Fibroblast of skin of left biceps (primary cell): ENCODE measurements around the gene FAM53A.

Source experiments
- DNase-seq, 2 experiments: peaks; one replicate each; pipeline ENCODE4 v3.0.0-alpha.2; 2013; ENCODE audit warnings: low read depth in 2 of 2

The FAM53A gene, protein sequence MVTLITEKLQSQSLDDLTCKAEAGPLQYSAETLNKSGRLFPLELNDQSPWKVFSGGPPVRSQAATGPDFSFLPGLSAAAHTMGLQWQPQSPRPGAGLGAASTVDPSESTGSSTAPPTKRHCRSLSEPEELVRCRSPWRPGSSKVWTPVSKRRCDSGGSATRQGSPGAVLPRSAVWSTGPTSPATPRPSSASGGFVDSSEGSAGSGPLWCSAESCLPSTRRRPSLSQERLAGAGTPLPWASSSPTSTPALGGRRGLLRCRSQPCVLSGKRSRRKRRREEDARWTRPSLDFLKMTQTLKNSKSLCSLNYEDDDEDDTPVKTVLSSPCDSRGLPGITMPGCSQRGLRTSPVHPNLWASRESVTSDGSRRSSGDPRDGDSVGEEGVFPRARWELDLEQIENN

DNA sequence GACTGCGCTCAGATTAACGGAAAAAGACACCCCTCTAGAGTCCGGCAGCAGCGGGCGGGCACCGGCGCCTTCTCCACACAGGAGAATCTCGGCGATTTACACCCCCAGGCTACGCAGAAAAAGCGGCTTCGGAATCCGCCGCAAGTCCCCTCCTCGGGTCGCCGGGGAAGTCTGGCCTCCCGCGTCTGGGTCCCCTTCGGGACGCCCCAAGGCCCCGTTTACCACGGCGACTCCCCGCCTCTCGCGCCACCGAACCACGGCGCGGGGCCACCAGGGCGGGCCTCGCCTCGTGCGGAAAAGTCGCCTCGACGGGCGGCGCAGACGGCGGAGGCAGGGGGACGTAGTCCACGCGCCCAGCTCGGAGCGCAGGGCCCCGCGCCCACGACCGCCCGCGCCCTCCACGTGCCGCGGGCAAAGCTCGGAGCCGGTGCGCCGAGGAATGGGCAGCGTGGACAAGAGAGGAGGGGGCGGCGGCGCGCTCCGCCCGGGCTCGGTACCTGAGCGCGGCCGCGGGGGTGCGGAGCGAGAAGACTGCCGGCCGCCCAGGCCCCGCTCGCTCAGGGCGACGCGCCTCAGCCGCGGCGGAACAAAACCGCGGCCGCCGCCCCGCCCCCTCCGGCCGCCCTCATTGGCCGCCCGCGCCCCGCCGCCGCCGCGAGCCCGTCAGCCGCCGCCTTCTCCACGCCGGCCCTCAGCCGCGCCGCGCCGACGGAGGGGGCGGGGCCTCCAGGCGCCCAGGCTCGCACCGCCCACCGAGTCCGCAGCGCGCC lies at the start of gene FAM53A:
Gene FAM53A (minus strand): TSS at position 578 of the 770 bp plus-strand sequence. CDS start 15,572 bp downstream, outside the sequence.
- peak; percentile 66 to 72 for DNase-seq

DNA sequence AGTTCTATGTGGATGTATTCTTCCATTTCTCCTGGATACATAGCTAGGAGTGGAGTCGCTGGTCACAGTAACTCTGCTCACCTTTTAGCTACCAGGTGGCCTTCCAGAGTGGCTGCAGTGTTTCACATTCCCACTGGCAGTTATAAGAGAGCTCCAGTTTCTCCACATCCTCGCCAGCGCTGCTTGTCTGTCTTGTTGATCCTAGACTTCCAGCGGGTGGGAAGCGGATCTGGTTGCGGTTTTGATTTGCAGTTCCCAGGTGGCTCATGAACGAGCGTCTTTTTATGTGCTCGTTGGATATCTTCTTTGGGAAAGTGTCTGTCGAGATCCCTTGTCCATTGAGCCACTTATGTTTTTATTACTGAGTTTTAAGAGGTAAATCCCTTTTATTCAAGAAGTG lies 48.8 kb upstream of the FAM53A start:
- no peak for DNase-seq

DNA sequence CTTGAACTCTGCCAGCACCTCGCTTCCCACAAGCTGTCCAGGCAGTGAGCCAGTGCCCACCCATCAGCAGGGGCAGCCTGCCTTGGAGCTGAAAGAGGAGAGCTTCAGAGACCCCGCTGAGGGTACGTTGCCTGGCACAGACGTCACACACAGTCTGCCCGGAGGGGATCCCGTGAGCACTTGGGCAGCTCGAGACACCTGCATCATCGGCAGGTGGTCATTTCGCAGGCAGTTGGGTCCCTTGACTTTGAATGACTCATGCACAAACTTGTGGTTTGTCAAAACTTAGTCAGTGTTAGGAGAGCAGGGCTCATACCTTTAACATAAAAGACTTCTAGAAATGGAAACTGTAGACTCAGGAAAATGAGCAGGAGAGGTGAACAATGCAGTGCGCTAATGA lies 47.1 kb upstream of the FAM53A start:
- no peak for DNase-seq

DNA sequence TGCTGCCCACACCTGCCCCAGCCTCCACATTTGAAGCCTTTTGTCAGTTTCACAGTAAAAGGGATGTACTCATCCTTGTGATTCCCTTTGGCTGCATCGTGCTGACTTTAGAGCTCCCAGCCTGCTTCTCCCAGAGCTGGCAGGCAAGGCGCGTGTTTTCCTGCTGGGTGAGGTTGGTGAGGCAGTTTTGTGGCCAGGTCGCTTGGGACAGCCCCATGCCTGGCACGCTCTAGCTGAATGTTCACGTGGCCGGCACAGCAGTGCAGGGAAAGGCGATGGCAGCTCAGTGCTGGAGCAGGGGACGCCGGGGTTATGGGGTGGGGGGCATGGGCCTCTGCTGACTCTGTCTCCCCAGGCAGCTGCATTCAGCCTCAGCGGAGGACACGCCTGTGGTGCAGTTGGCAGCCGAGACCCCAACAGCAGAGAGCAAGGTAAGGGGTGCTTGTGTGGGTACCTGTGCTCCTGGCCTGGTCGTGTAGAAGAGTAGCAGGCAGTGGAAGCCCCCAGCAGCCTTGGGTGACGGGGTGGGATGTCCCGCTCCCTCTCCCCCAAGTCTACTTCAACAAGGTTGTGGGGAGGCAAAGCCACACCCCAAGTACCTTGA lies 46.5 kb upstream of the FAM53A start:
- DNase-seq, result no peak

DNA sequence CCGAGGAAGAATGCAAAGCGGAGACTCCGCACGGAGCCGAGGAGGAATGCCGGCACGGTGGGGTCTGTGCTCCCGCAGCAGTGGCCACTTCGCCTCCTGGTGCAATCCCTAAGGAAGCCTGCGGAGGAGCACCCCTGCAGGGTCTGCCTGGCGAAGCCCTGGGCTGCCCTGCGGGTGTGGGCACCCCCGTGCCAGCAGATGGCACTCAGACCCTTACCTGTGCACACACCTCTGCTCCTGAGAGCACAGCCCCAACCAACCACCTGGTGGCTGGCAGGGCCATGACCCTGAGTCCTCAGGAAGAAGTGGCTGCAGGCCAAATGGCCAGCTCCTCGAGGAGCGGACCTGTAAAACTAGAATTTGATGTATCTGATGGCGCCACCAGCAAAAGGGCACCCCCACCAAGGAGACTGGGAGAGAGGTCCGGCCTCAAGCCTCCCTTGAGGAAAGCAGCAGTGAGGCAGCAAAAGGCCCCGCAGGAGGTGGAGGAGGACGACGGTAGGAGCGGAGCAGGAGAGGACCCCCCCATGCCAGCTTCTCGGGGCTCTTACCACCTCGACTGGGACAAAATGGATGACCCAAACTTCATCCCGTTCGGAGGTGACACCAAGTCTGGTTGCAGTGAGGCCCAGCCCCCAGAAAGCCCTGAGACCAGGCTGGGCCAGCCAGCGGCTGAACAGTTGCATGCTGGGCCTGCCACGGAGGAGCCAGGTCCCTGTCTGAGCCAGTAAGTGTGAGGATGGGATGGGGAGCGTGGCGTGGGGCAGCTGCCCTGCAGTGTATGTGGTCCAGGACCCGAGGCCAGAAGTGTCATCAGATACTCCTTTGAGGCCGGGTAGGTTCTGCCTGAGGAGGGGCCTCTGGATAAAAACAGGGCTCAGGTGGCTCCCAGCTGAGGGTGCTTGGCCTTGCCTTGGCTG lies 44.2 kb upstream of the FAM53A start:
- DNase-seq, result no peak

DNA sequence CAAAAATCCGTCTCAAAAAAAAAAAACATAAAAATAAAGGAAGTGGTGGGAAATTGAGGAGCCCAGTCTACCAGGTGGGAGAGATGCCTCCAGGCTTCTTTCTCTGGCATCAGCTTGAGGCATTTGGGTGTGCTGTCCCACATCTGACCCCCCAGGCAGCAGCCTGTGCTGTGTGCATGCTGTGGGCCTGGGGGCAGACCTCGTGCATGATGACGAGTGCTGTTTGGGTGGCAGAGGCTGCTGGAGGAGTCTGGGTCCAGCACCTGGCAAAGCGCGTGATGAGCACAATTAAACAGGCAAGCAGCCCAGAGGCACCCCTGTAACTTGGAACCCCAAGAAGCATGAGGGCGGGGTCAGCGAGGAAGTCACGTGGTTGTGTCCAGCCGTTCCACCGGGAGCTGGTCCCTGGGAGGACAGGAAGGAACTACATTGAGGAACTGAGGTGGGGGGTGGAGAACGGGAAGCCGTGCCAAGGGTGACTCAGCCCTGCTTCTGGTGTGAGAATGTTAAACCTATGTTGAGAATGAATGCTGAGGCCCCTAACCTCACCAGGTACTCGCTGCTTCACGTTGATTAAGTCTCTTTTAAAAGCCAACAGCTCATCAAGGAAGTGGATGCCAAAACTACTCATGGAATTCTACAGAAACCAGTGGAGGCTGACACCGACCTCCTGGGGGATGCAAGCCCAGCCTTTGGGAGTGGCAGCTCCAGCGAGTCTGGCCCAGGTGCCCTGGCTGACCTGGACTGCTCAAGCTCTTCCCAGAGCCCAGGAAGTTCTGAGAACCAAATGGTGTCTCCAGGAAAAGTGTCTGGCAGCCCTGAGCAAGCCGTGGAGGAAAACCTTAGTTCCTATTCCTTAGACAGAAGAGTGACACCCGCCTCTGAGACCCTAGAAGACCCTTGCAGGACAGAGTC lies 43.3 kb upstream of the FAM53A start:
- peak in 1 of 2 experiments; percentile 13 for DNase-seq

DNA sequence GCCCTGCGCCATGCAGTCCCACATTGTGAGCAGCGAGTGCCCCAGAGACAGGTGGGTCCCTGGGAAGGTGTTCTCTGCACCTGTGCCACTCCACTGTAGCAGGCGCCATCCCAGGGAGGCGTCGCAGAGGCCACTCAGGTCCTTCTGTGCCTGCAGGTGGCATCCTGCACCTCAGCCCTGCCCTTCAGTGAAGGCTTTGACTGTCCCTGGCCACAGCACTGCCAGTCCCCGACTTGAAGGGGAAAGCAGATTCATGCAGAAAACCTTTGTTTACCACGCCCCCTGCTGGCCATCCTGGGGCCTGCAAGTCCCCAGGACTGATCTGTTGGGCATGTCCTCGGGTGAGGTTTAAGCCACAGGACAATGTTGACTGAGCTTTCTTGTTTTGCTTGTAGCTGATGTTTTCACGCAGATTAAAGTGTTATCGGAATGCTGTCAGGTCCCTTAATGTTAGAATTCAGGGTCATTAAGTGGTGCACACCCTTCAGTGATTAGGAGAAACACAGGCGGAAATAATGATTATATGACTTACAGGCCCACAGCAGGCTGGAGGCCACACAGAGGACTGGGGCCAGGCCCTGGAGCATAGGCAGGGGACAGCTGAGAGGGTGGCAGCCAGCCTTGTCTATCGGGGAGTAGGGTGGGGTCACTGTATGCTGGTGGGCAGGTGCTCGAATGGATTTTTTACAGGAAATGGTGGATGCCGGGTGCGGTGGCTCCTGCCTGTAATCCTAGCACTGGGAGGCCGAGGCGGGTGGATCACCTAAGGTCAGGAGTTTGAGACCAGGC lies 42.2 kb upstream of the FAM53A start:
- peak; percentile 21 to 45 for DNase-seq

DNA sequence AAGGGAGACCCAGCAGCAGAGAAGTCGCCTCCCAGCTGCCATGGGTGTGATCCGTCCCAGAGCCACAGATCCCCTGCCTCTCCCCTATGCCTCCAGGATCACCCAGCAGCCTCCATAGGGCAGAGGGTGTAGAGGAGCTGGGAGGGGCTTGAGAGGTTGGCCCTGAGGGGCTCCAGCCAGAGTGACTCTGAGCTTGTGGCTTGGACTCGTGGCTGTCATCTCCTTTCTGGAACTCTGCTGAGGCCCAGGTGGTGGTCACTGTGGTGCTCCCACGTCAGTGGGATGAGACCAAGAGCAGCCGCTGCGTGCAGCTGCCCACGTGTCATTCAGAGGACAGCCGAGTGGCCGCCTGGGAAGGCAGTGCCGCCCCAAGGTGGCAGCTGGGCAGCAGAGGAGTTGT lies 41.4 kb upstream of the FAM53A start:
- no peak for DNase-seq

DNA sequence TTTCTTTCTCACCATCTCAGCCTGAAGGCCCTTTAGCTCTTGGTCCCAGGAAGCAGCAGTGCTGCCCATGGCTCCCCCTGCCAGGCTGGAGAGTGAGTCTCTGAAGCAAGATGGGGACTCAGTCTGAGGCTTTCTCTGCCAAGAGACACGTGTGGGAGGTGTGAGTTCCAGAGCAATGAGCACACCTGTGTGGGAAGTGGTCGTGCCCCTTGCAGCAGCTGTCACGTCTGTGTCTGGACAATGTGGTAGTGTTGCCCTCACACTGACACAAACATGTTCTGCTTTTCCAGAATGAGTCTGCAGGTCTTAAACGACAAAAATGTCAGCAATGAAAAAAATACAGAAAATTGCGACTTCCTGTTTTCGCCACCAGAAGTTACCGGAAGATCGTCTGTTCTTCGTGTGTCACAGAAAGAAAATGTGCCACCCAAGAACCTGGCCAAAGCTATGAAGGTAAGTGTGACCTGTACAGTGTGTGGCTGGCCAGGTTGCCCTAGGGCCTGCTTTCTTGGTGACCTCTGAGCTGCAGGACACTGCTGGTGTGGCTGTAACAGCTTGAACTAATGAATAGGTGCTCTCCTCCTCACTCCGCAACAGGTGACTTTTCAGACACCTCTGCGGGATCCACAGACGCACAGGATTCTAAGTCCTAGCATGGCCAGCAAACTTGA lies 39.2 kb upstream of the FAM53A start:
- DNase-seq, result no peak

DNA sequence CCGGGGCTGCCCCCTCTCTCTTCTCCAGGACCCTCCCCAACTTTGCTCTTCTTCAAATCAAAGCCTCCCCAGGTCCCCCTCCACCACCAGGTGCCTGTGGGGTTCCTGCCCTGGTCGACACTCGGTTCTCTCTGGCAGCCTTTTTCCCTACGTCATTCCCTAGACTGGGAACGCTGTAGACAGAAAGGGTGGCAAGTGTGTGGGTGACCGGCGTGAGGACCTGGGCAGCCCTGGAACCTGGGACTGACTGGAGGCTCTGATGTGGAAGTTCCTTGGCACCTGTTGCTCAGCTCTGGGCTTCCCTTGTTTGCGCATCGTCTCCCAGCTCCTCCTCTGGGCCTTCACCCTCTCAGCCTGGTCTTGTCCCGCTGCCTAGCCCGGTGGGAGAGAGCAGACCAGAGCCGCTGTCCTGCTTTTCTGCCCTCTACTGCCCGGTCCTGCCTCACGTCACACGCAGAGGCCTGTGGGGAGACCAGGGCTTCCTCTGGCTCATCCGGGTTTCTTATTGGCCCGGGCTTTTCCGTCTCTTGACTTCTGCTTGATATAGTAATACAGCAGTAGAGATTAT lies 38.5 kb upstream of the FAM53A start:
- DNase-seq, result no peak

DNA sequence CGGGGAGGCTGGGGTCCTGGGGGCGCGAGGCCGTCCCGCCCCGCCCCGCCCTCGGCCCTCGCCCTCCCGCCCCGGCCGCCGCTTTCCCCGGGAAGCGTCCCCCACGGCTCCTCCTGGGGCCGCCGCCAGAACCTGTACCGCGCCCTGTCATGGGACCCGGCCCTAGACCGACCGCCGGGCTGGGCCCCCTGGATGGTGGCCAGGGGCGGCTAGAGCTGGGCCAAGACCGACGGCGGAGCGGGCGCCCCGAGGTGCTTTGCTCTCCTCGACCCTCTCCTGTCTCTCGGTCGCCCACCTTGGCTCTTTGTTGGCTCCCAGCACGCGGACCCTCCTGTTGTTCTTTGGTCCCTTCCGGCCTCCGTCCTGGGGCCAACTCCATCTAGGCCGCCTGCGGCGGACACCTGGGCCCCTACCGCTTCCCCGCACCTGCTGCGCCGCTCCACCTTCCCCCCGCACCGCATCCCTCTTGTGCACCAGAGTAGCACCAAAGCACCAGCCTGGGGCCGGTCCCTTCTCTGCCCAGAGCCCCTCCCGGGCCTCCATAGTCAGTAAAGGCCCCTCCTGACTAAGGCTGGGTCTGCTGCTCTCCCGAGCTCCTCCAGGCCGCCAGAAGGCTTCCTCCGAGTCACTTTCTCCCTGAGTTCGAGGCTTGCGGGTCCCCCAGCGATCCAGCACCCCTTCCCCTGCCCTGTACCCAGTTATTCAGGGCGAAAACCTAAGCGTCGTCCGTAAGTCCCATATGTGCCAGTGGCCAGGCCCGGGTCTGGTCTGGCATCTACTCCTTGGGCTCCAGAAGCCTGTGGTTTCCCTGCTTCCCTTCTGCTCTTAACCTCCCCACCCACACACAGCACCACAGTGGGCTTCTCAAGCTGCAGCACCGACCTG lies 37.8 kb upstream of the FAM53A start:
- no peak for DNase-seq

DNA sequence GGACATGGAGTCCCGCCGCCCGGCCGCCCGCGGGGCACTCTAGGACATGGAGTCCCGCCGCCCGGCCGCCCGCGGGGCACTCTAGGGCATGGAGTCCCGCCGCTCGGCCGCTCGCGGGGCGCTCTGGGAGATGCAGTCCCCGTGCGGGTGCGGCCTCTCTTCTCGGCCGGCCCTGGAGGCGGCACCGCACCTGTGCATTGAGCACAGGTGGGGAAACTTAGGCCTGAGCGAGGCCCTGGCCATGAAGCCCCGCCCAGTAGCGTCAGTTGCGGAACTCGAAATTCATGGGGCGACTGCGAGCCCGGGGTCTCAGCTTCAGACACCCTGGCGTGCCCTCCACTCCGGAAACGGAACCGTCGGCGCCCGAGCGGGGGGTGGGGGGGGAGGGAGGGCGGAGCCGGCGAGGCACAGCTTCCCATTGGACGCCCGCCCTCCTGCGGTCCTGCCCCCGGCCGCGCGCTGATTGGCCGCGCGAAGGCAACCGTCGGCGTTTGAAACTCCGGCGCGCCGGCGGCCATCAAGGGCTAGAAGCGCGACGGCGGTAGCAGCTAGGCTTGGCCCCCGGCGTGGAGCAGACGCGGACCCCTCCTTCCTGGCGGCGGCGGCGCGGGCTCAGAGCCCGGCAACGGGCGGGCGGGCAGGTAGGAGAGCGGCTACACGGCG lies 37.0 kb upstream of the FAM53A start, which contains the start of the genes TACC3 and TMEM129:
Gene TACC3 (plus strand): TSS at position 519 of the 663 bp plus-strand sequence. CDS start 1,901 bp downstream, outside the sequence.
Gene TMEM129 (minus strand): TSS at position 321 of the 663 bp plus-strand sequence. CDS start 486 bp downstream, outside the sequence.
- peak; percentile 74 to 75 for DNase-seq

DNA sequence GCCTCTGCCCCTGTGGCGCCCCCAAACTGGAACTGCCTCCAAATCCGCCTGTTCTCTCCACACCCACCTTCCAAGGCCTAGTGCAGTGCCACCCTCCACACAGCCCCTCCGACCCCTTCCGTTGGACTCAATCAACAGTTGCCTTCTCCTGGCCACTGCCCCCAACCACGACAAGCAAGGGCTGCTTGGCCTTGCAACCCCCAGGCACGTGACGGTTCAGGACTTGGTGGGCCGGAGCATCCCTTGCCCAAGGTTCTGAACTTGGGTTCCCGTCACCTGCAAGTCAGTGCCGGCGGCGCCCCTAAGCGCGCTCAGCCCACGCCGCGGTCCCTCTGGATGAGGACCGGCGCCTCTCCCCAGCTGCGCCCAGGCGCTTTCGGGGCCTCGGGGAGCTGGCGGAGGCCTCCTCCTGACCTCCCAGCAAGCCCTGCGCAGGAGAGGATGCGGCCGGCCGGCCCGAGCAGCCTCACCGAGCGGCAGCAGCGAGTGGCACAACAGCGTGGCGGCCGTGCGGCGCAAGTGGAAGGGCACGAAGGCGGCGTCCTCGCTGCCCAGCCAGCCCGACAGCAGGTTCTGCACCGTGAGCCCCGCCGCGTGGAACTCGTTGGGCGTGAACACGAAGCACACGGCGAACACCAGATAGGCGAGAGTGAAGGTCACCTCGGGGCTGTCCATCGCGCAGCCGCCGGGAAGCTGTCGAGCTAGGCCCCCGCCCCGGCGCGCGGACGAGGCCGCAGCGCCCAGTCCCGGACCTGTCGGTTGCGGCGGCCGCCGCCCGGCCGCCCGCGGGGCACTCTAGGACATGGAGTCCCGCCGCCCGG lies 36.3 kb upstream of the FAM53A start:
- DNase-seq, result no peak

DNA sequence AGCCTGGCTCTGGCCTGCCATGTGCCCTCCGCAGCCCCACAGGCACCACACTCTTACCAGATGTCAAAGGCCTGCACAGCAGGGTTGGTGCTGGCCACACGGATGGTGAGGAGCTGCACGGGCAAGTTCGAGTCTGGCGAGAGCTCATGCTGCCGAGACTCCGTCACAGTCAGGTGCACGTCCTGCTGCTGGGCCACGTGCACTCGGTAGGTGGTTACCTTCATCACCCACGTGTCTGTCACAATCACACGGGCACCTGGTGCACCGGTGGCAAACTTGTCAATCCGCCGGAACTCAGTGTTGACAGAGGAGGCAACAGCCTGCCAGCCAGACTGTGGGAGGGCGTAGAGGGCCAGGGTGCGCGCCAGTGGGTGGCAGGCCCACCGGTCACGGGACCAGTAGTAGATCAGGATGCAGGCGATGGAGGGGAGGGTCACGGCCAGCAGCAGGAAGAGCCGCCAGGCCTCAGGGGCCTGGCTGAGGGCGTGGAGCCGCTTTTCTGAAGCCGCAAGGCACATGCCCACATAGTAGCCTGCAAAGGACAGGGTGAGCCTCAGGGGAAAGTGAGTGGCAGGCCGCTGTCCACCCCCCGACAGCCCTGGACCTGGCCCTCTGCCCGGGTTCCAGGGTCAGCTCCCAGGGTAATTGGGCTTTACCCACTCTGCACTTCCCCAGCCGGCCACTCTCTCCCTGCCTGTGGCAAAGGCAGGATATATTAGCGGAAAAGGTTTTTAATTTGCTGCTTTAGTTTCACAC lies 34.2 kb upstream of the FAM53A start:
- DNase-seq, result no peak
